ENCODE data around the gene ESPN.

Gene ESPN

DNA sequence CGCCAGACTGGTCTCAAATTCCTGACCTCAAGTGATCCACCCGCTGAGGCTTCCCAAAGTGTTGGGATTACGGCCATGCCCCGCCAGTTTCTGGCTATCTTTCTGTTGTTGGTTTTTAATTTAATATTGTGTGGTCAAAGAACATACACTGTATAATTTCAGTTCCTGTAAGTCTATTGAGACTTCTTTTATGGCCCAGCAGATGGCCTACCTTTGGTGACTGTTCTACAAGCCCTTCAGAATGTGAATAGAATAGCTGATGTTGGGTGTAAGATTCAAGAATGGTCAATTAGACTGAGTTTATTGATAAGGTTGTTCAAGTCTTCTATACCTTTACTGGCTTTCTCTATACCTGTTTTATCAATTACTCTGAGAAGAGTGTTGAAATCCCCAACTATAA, 15.5 kb upstream of the ESPN start:
- no peak for FAIRE-seq

DNA sequence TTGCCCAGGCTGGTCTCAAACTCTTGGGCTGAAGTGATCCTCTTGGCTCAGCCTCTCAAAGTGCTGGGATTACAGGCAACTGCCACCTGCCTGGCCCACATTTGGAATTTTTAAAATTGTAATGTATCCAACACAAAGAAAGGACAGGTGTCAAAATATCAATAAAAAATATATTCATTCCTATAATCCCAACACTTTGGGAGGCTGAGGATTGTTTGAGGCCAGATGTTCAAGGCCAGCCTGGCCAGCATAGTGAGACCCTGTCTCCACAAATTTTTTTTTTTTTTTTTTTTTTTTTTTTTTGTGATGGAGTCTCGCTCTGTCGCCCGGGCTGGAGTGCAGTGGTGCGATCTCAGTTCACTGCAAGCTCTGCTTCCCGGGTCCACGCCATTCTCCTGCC, 14.8 kb upstream of the ESPN start:
- FAIRE-seq, result no peak

DNA sequence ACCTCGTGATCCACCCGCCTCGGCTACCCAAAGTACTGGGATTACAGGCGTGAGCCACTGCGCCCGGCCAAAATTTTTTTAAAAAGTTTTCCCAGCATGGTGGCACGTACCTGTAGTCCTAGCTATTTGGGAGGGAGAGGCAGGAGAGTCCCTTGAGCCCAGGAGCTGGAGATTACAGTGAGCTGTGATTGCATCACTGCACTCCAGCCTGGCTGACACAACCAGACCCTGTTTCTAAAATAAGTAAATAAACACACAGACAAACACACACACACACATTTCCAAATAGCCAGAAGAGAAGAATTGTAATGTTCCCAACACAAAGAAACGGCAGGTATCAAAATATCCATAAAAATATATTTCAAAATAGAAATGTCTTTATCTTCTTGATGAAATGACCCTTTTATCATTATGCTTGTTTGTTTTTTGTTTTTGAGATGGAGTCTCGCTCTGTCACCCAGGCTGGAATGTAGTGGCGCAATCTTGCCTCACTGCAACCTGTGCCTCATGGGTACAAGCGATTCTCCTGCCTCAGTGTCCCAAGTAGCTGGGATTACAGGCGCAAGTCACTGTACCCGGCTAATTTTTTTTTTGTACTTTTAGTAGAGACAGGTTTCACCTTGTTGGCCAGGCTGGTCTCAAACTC, 14.2 kb upstream of the ESPN start:
- no peak for FAIRE-seq

DNA sequence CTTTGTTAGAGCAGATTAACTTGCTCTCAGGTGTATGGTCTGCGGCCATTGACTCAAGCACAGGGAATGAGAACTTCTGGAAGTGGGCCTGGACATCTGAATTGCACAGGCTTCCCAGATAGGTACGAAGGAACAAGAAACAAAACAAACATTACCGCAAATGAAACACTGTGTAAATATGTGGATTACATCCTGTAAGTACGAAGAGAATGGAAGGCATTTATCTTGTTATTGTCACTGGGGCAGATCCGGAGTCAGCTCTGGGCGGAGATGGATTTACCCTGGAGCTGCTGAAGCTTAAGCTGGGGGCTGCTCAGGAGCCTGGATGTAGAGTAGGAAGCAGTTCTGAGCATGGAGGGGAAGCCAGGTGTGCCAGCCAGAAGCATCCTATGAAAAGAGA, 11.7 kb upstream of the ESPN start:
- FAIRE-seq, result no peak

DNA sequence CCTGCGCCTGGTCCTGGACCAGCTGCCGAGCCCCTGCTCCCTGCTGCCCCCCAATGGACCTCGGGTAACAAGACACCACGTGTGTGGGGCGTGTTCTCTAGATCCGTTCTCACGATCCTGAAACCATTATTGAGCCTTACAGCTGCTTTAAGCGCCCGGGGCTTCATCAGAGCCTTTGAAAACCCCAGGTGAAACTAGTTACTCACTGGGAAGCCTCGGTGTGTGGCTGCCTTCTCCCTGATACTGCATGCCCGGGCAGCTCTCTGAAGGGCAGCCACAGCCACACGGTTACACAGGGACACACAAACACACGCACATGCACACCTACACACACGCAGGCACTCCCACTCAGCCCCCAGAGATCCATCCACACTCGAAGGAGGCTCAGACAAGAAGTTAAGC, 10.1 kb upstream of the ESPN start:
- no peak for FAIRE-seq

DNA sequence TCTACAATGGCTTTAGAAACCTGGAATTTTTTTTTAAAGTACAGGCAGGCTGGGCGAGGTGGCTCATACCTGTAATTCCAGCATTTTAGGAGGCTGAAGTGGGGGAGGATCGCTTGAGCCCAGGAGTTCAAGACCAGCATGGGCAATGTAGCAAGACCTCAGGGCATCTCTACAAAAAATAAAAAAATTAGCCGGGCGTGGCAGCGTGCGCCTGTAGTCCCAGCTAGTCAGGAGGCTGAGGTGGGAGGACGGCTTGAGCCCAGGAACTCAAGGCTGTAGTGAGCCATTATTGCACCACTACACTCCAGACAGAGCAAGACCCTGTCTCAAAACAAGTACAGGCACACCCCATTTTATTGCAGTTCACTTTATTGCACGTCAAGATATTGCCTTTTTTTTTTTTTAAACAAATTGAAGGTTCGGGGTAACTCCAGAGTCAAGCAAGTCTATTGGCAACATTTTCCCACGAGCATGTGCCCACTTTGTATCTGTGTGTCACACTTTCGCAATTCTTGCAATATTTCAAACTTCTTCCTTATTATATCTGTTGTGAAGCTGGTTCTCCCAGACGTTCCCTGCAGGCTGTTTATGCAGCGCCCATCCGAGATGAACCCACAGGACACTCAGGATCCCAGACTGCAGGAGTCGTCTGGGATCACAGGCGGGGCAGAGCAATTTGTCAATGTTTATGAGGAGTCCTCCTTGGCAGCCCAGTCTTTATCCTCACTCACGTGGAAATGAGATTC, 9.5 kb upstream of the ESPN start:
- no peak for FAIRE-seq

DNA sequence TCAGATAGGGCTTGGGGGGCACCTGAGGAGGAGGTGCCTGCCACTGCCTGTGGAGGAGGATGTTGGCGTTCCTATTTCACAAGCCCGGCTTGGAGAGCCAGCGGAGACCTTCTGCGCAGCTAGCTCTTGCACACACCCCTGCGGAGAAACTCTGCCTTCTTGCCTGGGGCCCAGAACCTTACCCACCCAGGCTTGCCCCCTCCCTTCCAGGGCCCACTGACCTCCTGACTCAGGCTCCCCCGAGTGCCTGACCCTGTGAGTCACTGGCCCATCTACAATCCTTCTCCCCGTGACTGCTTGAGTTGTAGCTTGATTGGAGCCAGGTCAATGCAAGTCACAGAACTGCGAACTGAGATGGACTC, 8.3 kb upstream of the ESPN start:
- FAIRE-seq, result no peak

DNA sequence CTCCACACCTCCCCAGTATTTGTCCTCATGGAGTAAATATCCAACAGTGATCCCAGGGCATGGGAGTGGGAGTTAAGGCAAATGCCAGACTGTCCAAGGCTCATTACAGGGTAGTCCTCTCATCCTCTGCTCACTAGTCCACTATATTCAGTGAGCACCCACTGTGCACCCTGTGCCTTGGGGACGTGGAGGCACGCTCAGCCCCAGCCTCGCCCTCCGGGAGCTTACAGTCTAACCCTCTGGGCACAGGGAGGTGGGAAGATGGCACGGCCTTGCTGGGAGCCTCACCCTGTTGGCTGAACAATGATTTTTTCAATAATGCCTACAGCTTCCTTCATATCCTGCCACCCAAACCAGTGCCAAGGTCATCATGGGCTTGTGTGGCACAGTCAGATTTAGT, 7.7 kb upstream of the ESPN start:
- no peak for FAIRE-seq

DNA sequence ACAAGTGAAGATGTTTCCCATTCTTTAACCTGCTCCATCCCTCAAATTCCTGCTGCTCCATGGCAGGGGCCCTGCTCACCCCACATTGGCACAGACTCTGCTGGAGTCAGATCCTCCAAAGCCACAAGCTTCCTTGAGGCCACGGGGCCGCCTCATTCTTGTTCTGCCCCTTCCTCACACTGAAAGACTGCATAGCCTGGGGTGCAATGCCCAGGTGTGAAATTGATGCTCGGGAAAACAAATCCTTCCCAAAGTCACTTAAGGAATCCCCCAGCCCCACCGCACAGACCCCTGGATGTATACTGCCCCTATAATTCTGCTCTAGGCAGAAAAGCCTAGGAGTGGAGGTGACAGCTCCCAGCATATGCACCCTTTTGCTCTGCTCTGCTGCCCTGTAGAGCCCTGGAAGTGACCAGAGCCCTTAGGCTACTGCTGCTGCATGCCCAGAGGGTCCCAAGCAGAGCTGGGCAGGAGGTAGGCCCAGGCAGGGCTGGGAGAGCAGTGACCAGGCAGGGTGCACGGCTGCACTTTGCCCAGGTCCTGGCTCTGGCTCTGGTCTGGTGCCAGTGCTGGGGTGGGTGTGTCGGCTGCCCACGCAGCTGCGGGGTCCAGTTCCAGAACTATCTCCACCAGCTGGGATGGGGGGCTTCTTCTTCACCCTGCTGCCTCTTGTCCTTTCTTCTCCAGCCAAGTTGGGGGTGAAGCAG, 6.5 kb upstream of the ESPN start:
- no peak for FAIRE-seq

DNA sequence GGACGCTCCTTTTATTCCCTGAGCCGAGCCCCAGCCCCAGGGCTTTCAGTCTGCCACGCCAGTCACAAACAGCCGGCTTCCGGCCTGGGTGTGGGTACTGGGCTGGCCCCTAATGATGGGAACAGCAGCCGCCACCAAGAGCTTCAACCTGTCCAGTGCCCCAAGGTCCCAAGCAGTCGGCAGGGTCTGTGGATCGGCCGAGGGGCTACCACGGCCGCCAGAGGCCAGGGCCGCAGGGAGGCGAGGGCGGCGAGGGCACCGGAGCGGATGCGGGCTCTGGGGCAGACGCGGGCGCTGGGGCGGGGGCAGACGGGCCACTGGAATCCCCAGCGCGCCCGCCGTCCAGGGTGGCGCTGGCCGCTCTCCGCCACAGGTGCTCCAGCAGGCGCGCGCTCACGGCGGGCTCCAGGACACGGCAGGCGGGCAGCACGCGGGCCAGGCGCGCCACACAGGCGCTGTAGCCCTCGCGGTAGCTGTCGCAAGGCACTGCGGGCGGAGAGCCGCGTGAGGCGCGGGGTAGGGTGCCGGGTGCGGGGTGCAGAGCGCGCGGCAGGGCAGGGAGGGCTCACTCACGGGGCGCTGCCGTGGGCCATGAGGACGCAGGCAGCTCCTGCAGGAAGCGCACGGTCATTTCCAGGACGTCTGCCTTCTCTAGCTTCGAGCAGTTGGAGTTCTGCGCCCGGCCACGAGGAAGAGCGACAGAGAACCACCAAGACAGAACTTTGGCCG, 5.7 kb upstream of the ESPN start:
- no peak for FAIRE-seq

DNA sequence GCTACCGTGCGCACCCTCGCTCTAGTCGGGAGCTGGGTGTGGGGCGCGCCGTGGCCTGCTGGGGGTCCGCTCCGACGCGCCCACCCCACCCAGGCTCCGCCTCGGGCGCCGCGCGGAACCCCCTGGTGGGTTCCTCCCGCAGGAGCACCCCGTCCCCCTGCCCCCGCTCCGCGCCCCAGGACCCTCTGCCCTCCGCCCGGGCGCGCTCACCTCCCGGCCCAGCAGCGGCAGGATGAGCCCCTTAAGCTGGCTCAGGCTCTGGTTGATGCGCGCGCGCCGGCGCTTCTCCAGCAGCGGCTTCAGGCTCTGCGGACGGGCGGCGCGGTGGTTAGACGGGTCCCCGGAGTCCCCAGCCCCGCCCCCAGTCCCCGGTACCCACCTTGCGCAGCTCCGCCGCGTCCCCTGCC, 5.2 kb upstream of the ESPN start:
- no peak for FAIRE-seq

DNA sequence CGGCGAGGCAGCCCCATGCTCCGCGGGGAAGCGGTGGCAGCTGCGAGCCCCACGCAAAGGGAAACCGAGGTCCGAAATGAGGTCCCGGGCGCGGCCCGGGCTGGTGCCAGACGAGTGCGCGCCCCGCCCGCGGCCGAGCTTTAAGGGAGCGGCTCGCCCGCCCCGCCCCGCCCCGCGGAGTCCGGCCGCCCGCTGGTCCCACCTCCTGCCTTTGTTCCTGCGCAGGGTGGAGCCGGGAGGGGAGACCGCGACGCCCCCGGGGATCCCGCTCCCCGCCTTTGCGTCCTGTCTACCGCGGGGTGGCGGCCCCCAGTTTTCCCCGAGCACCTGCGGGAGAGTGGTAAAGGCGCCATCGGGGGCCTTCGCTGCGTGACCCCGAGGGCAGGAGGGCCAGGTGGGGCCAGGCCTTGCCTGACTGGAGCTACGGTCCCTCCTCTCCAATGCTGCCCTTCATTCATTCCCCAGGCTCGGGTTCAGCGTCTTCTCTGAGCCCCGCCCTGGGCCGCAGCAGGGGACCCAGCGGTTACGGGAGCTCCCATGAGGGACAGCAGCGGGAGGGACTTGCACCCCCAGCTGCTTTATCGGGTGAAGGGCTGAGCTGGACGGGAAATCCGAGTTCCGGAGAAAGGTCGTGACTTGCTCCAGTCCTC, 4.6 kb upstream of the ESPN start, which contains the start of gene HES2:
HES2 (minus strand) TSS at position 116 of the 650 bp plus-strand sequence; CDS start at position 17, 99 bp downstream.
- no peak for FAIRE-seq

DNA sequence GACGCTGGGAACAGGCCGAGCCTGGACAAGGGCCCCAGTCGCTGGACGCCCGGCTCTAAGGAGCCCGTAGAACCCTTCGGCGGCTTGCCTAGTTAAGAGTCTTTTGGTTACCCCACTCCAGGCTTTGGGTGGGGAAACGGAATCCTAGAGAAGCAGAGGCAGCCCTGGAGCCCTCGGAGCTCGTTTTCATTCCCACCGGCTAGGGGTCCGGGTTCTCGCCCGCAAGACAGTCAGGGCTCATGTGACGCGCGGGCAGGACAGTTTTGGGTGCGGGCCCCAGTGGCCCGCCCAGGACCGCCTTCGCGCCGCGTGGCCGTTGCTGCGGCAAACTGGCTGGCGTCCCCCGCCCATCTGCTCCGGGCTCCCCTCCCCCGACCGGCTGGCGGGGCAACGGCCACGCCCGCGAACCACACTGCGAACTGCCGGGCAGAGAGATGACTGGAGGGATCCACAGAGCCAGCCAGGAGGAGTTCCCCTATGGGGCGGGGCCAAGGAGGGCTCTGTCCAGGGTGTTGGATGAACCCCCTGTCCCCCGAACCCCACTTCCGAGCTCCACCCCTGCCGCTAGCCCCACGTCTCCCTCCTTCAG, 4.0 kb upstream of the ESPN start:
- FAIRE-seq, result no peak

DNA sequence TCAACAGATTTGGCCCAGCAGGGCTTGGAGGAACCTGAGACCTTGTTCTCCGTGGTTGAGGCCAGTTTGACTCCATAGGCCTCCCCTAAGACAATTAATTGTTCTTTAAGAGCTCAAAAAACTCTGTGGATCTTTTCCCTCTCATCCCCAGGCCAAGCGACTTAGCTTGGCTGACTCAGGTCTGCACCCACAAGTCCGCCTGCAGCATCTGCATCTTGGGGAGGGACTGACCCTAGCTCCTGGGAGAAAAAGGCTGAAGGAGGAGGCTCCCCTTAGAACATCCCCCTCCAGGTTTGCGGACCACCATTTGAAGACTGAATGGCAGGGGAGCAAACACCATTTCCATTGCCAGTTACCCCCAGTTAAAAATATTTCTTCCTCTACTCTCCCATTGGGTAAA, 3.3 kb upstream of the ESPN start:
- no peak for FAIRE-seq

DNA sequence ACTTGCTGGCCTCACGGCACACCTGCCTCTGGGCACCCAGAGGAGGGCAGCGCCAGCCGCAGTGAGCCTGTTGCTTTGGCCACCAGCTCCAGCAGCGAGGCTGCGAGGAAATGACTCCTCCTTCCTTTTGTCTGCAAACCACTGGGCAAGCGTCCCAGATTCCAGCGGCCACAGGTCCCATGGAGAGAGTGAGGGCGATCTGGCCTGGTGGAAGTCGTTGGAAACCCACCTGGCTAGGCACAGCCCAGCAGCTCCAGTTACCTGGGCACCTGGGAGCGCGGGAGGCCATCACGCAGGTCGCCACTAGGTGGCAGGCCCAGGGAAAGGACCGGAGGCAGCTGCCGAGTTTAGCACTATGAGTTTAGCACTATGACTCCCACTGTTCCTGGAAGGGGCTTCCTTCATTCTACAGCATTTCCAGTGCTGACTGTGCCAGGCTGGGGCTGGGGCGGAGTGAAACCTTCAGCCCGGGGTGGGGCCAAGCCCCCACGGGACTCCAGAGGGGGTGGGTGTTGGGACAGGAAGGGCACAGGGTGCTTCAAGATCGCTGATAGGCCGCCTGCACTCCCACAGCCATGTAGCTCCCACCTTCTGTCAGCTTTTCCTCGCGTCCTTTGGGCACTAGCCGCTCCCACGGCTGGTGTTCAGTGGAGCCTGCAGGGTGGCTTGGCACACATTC, 1.1 kb upstream of the ESPN start:
- FAIRE-seq, result no peak

DNA sequence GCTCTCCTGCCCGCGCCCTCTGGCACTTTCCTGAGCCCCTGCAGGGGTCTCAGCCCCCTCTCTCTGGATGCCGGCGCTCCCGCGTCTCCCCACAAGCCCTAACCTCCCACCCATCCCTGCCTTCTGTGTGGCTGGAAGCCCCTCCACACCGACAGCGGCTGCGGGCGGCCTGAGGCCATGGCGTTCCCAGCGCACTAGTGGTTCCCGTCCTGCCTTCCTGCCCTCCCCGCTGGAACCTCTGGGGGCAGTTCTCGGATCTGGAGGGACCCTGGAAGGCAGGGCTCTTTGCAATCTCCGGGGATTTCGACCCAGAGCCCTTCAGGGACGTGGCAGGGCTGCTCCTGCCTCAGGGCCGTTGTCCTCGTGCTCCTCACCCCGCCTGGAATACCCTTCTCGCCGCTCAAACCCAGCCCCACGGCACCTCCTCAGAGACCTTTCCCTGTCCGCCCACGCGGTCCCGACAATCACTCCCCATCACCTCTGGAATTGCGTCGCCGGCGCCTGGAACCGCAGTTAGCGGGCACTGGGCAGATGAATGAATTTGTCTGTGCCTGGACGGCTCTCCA, 493 bp upstream of the ESPN start:
- no peak for FAIRE-seq

DNA sequence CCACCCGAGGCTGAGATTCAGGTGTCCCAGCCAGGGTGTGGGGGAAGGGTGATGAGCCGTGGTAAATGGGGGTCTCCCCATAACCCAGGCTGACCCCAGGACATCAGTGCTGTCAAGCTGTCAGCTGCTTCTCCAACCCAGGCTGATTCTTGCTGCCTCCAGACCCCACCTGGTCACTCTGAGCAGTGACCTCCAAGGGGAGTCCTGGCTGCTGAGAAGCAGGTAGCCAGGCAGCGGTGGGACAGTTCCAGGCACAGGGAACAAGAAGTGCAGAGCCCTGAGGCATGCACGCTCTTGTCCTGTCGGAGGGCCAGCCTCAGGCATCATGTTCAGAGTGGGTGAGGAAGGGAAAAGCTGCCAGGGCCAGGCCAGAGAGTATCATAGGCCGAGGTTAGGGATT, 1.1 kb downstream of the ESPN start:
- FAIRE-seq, result no peak

DNA sequence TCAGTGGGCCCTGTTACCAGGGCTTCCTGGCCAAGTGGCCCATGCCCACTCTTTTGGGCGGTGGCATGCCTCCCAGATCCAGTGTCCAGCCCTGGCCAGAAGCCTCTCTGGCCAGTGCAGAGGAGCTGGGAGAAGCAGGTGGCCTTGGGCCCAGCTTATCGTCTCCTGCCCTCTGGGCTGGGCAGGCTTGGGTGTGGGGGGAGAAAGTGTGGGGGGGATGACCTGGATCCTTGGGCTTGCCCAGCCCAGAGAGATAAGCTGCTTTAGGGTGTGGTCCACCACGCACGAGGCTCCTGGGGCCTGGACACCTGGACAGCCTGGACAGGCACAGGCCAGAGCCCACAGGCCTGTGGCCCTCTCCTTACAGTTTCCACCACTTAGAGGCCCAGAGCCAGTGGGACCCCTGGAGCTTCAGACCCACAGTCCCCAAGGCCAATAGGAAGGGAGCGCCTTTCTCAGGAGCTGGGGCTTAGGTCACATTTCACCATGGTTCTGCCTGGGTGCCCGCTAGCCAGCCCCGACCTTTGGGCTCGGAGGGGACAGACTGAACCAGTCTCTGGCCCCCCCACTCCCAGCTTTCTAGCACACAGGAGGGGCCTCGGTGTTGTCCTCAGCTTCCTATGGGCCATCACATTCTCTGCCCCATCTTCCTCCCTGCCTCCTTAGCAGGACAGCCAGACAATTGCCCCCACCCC, 1.8 kb downstream of the ESPN start:
- no peak for FAIRE-seq

DNA sequence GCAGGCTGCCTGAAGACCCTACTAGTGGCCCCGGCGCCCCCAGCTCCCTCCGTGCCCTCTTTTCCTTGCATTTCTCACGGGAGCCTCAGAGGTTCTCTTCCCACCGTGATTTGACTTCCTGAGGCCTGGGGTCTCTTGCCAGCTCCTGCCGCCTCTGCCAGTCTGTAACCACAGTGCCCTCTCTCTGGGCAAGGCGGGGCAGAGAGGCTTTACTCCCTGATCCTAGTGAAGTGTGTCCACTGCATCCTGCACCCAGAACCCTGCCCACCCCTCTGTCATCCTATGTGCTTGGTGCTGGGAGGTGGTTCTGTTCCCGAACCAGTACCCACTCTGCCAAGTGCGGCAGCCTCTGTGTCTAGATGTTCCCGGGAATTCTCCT, 2.4 kb downstream of the ESPN start:
- FAIRE-seq, result no peak

DNA sequence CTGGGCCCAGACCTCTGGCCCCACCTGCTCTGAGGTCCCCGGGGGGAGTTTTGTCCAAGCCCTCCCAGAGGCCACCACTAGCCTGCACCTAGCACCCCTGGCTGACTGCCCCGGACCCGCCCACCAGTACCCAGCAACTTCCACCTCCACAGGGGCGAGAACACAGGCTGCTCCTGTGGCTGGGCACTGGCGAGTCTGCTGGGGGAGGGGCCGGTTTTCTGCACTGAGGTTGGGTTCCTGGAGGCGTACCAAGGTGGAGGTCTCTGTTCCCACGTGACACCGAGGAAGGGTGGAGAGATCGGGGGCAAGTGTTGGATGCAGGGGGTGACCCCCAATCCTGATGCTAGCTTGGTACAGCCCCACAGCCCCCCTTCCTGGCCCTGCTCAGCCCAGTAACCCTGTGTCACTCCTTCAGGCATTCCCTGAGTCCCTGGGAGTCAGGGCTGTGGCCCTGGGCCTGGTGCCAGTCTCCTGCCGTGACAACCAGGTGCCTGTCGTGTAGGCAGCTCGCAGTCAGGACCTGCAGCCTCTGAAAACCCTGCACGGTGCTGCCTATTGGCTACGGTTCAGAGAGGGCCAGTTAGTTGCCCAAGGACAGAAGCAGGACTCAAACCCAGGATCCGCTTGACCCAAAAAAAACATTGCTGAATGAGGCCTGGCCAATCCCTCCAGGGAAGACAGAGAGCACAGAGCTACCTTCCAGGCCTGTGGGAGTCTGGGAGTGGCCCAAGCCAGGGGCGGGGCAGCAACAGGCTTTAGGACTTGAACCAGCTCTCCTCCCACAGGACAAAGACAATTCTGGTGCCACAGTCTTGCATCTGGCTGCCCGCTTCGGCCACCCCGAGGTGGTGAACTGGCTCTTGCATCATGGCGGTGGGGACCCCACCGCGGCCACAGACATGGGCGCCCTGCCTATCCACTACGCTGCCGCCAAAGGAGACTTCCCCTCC, 3.1 kb downstream of the ESPN start:
- no peak for FAIRE-seq

All from islet of Langerhans (tissue), 1 donor.